ENCODE data around the gene VWF.

DNA sequence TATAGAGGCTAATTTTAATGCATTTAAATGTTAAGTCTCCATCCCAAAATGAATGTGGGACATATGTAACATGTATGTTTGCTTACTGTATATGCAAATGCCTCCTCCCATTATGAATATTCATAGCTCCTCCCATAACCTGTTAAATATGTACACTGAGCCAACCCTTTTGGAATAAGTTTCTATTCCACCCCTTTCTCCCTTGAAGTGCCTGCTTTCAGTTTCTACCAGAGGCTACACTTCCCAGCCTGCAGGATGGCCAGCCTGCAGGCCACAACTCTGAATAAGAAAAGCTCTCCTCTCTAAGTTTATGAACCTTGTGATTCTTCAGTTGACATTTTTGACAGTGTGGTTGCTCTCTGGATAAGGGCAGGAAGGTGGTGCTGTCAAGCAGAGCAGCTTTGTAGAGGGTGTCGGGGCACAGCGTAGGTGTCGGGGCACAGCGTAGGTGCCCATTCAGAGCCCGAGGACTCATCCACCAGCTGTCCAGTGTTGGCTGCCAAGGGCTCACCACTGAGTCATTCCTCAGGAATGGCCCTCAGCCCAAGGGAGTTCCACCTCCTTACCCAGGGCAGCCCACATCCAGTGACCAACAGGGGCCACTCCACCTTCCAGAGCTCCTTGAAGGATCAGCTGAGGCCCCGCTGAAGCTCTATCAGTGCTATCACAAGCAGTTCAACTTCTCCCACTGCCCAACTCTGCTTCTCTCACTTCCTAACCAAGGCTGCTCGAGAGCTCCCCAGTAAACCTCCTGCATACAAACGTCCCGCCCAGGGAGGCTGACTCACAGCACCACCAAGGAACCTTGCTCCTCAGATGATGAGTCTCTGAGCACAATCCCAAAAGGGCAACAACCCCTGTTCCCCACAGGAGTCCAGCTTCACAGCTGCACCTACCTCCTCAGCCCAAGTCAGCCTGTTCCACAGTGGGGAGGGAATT lies 31.4 kb downstream of the VWF start:
- no peak for TF ChIP-seq ATF7 (IDR thresholded peaks at IDR 0.05; ENCODE audit: low read depth)
- TF ChIP-seq, protein P1, sequence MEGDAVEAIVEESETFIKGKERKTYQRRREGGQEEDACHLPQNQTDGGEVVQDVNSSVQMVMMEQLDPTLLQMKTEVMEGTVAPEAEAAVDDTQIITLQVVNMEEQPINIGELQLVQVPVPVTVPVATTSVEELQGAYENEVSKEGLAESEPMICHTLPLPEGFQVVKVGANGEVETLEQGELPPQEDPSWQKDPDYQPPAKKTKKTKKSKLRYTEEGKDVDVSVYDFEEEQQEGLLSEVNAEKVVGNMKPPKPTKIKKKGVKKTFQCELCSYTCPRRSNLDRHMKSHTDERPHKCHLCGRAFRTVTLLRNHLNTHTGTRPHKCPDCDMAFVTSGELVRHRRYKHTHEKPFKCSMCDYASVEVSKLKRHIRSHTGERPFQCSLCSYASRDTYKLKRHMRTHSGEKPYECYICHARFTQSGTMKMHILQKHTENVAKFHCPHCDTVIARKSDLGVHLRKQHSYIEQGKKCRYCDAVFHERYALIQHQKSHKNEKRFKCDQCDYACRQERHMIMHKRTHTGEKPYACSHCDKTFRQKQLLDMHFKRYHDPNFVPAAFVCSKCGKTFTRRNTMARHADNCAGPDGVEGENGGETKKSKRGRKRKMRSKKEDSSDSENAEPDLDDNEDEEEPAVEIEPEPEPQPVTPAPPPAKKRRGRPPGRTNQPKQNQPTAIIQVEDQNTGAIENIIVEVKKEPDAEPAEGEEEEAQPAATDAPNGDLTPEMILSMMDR (IDR thresholded peaks at IDR 0.05 in 2 of 3, conservative IDR thresholded peaks at IDR 0.05 in 1 of 3; ENCODE audit: control insufficient read depth in 2 of 3, extremely low read depth in 1 of 3, insufficient read depth in 1 of 3, low read depth in 3 of 3, low read length in 3 of 3) = no peak
- no peak for TF ChIP-seq ZZZ3 (IDR thresholded peaks at IDR 0.05; ENCODE audit: control insufficient read depth, insufficient read length, low read depth)
